HepG2 (cell line): ENCODE results near the gene ZFPM1. TPM values are rescaled to one million over a fixed set of nuclear protein-coding genes. Genes with fewer than 3 reads are reported as not detected.

Source experiments
- ATAC-seq: fragments of 200-7000 bp; cut with Tn5 transposase; 3 replicates; pipeline ENCODE4 v1.9.1; 2020; ENCODE audit warnings: mild to moderate bottlenecking, moderate library complexity
- BruUV-seq: library from RNA; stranded (reverse); fragments of 400-500 nt; replicated peaks from 2 replicates; lab custom pipeline; 2021; lab: Mats Ljungman, UMichigan
- CTCF ChIA-PET: fragments of 300-600 bp; formaldehyde crosslinking; extraction: SDS; loops from one replicate; lab custom pipeline; 2021; ENCODE audit warnings: low total read pairs, inconsistent platforms, low intra/inter-chr PET ratio; lab: Yijun Ruan, JAX
- POLR2A ChIA-PET: fragments of 350-600 bp; sonication (Branson Sonifier 250); formaldehyde crosslinking; loops from one replicate; lab custom pipeline; 2020; ENCODE audit warnings: antibody characterized with exemption, inconsistent platforms; lab: Yijun Ruan, JAX
- DNase-seq: peaks from one replicate; pipeline ENCODE4 v3.0.0-alpha.2; 2015; ENCODE audit warnings: low spot score
- FAIRE-seq: peaks from 3 replicates; lab custom pipeline; 2011; peaks lifted over from hg19 to GRCh38; lab: Jason Lieb, UNC
- H2AFZ ChIP-seq: one replicate; pipeline ENCODE4 v1.6.1; 2011; ENCODE audit warnings: low read length, inconsistent platforms
- H3K27ac ChIP-seq: fragments of 300-600 bp; 3 replicates; pipeline ENCODE4 v1.8.0; 2011; ENCODE audit warnings: mixed run types, mild to moderate bottlenecking, mixed read lengths, low read length, inconsistent platforms; ENCODE audit not compliant: insufficient read depth; ENCODE audit errors: extremely low read length
- H3K27me3 ChIP-seq, 2 experiments: fragments of 200-600 bp in 1 of 2; 2 replicates in 1 of 2; 3 replicates in 1 of 2; pipeline versions ENCODE4 v1.6.0 to v1.8.0; 2011; ENCODE audit warnings: low read length in 2 of 2, mild to moderate bottlenecking in 2 of 2, moderate library complexity in 2 of 2, inconsistent platforms in 1 of 2; ENCODE audit not compliant: insufficient read depth in 2 of 2, control insufficient read depth in 1 of 2
- H3K36me3 ChIP-seq, 2 experiments: fragments of 200-600 bp in 1 of 2; replicated peaks in 1 of 2; 2 replicates in 1 of 2; 3 replicates in 1 of 2; pipeline versions ENCODE4 v1.5.1 to v1.8.0; 2011; ENCODE audit warnings: low read length in 2 of 2, inconsistent platforms in 1 of 2; ENCODE audit not compliant: insufficient read depth in 2 of 2, control insufficient read depth in 1 of 2
- H3K4me1 ChIP-seq: 2 replicates; pipeline ENCODE4 v1.5.1; 2012; ENCODE audit warnings: low read length, inconsistent platforms; ENCODE audit not compliant: insufficient read depth
- H3K4me2 ChIP-seq: 2 replicates; pipeline ENCODE4 v1.6.0; 2011; ENCODE audit warnings: low read depth, low read length, inconsistent platforms
- H3K4me3 ChIP-seq, 3 experiments: fragments of 200-600 bp in 1 of 3; sonication (generic), shearing (Covaris generic) in 1 of 3; replicated peaks in 1 of 3; 2 replicates each; pipeline ENCODE4 v1.5.1; 2011 to 2016; ENCODE audit warnings: low read length in 3 of 3, inconsistent platforms in 2 of 3, low read depth in 2 of 3, mild to moderate bottlenecking in 2 of 3, control low read depth in 1 of 3, mixed read lengths in 1 of 3; ENCODE audit not compliant: insufficient read depth in 1 of 3
- H3K79me2 ChIP-seq: one replicate; pipeline ENCODE4 v1.6.1; 2011; ENCODE audit warnings: low read length, inconsistent platforms; ENCODE audit not compliant: insufficient read depth
- H3K9ac ChIP-seq: 2 replicates; pipeline ENCODE4 v1.6.0; 2011; ENCODE audit warnings: mild to moderate bottlenecking, low read depth, low read length, inconsistent platforms; ENCODE audit not compliant: insufficient read depth
- H3K9me3 ChIP-seq: 2 replicates; pipeline ENCODE4 v1.5.1; 2012; ENCODE audit warnings: mild to moderate bottlenecking, low read length
- H4K20me1 ChIP-seq: 2 replicates; pipeline ENCODE4 v1.6.0; 2011; ENCODE audit warnings: inconsistent platforms, mild to moderate bottlenecking, low read length, moderate library complexity; ENCODE audit not compliant: insufficient read depth
- ATF3 ChIP-seq: sonication (generic); formaldehyde crosslinking; IDR thresholded peaks from 2 replicates; pipeline ENCODE4 v1.4.0; 2020; ENCODE audit warnings: missing genetic modification reagents
- KDM4B ChIP-seq: sonication (generic); formaldehyde crosslinking; IDR thresholded peaks from 2 replicates; pipeline ENCODE4 v1.4.0; 2020; ENCODE audit warnings: missing genetic modification reagents
- MAF1 ChIP-seq: sonication (generic); formaldehyde crosslinking; IDR thresholded peaks from 2 replicates; pipeline ENCODE4 v1.5.0; 2020; ENCODE audit warnings: missing genetic modification reagents, borderline replicate concordance
- MNT ChIP-seq: fragments of 450-650 bp; IDR thresholded peaks from 2 replicates; pipeline ENCODE4 v1.6.1; 2016
- RBM39 ChIP-seq: fragments of 200-400 bp; formaldehyde crosslinking; IDR thresholded peaks from one replicate; pipeline ENCODE4 v1.6.1; 2018; ENCODE audit warnings: antibody characterized with exemption, mild to moderate bottlenecking, low read depth, low read length; ENCODE audit not compliant: poor library complexity, severe bottlenecking
- SIX1 ChIP-seq: sonication (generic); formaldehyde crosslinking; IDR thresholded peaks from 2 replicates; pipeline ENCODE4 v1.4.0; 2020; ENCODE audit warnings: missing genetic modification reagents, borderline replicate concordance
- SRF ChIP-seq: IDR thresholded peaks from 2 replicates; pipeline ENCODE4 v1.6.1; 2011; ENCODE audit warnings: mild to moderate bottlenecking, low read depth, low read length, moderate library complexity
- TCF7 ChIP-seq: sonication (generic); IDR thresholded peaks from 2 replicates; pipeline ENCODE4 v1.6.1; 2016; ENCODE audit warnings: antibody characterized with exemption, low read depth
- ZFP36 ChIP-seq: fragments of 150-350 bp; IDR thresholded peaks from 2 replicates; pipeline ENCODE4 v1.6.1; 2018; ENCODE audit warnings: borderline replicate concordance, low read length, low read depth; ENCODE audit not compliant: partially characterized antibody
- ZMYM3 ChIP-seq: sonication (generic); formaldehyde crosslinking; IDR thresholded peaks from 2 replicates; pipeline ENCODE4 v1.5.1; 2020; ENCODE audit warnings: mild to moderate bottlenecking, missing genetic modification reagents
- ZNF335 ChIP-seq: sonication (generic); formaldehyde crosslinking; IDR thresholded peaks from 2 replicates; pipeline ENCODE4 v1.4.0; 2020; ENCODE audit warnings: missing genetic modification reagents
- ZNF550 ChIP-seq: sonication (generic); formaldehyde crosslinking; IDR thresholded peaks from 2 replicates; pipeline ENCODE4 v1.4.0; 2020; ENCODE audit warnings: mild to moderate bottlenecking, missing genetic modification reagents, borderline replicate concordance
- ZNF687 ChIP-seq: sonication (generic); formaldehyde crosslinking; IDR thresholded peaks from 2 replicates; pipeline ENCODE4 v1.5.1; 2020; ENCODE audit warnings: mild to moderate bottlenecking, missing genetic modification reagents, moderate library complexity
- ZNF720 ChIP-seq: sonication (generic); formaldehyde crosslinking; IDR thresholded peaks from 2 replicates; pipeline ENCODE4 v1.4.0; 2020; ENCODE audit warnings: missing genetic modification reagents
- ZNF75D ChIP-seq: sonication (generic); formaldehyde crosslinking; IDR thresholded peaks from 2 replicates; pipeline ENCODE4 v1.8.1; 2023; ENCODE audit warnings: missing genetic modification reagents, mild to moderate bottlenecking, borderline replicate concordance
- ZNF768 ChIP-seq: sonication (generic); formaldehyde crosslinking; IDR thresholded peaks from 2 replicates; pipeline ENCODE4 v1.4.0; 2020; ENCODE audit warnings: missing genetic modification reagents
- WGBS: methylation state at CpG from one replicate; pipeline ENCODE4 v1.1.6; 2017; ENCODE audit warnings: low lambda C conversion rate; 5-methylcytosine and 5-hydroxymethylcytosine counted together
- in situ Hi-C: cut with HindIII; loops from 2 replicates; pipeline ENCODE4 v1.10.0; 2017; ENCODE audit warnings: low pct_unique_long_range_greater_than_20kb; ENCODE audit not compliant: extremely low pct_ligation_motif_present
- intact Hi-C: fragments of 100-400 bp; cut with micrococcal nuclease; formaldehyde crosslinking; loops from one replicate; pipeline ENCODE4 v1.10.0; 2022; ENCODE audit not compliant: unreplicated experiment
- polyA plus RNA-seq, 8 experiments: library from polyadenylated mRNA; depleted of rRNA in 3 of 8; stranded (reverse) in 7 of 8; unstranded in 1 of 8; fragments of >200 nt; fragmentation: Illumina TruSeq in 4 of 8; extraction: Trizol in 4 of 8; gene quantifications; 2 replicates each; pipeline versions ENCODE4 v1.2.1 to v1.2.3, GENCODE V29; 2011 to 2016; ENCODE audit warnings: low read depth in 4 of 8, missing spikeins in 1 of 8, mixed read lengths in 1 of 8; ENCODE audit not compliant: insufficient read depth in 1 of 8
- total RNA-seq, 5 experiments: library from RNA; depleted of rRNA; stranded (reverse); fragments of >200 nt; fragmentation: Illumina TruSeq; extraction: Trizol; gene quantifications; 2 replicates each; pipeline ENCODE4 v1.2.3, GENCODE V29; 2016; ENCODE audit warnings: low read depth in 1 of 5

Gene ZFPM1
- total and polyA plus RNA-seq, 2 of the 13 experiments (the other 11 are each of a cell fraction or from before 2014, with no cell fraction given) = 1.3 to 3.8 TPM

- in situ Hi-C loops = no loop called here
These were observed 41.0 kb upstream of the ZFPM1 start for GRCh38 chr16:88411951-88412576.

More at GRCh38 chr16:88411951-88412576, 41.0 kb upstream of the ZFPM1 start:
- H4K20me1 ChIP-seq = no peaks in the 10 kb centered on the region; the same call in 1 of the 2 replicates
- FAIRE-seq (no peak), ATAC-seq (no peak), DNase-seq (no peak)
- no peaks in the 10 kb centered on the region for H3K4me1 ChIP-seq
- peaks cover 24 to 67% of the 10 kb centered on the region in 2 experiments for H3K27me3 ChIP-seq
- ChIA-PET POLR2A (no interaction called here), CTCF (no interaction called here)
- intact Hi-C loops = no loop called here
- no peak overlapping the region for H3K4me2 ChIP-seq
- no peaks in the 10 kb centered on the region for H3K79me2 ChIP-seq
- H3K9me3 ChIP-seq = no peaks in the 10 kb centered on the region
- BruUV-seq = no TSS peak
- no peak overlapping the region for H3K9ac ChIP-seq
- no peaks in the 10 kb centered on the region for H3K36me3 ChIP-seq
- H2AFZ ChIP-seq = no peak overlapping the region
- no peak for TF ChIP-seq ZNF335 (CRISPR knock-in tag)
- peak; percentile 93 for TF ChIP-seq ZMYM3
- TF ChIP-seq ATF3 (CRISPR knock-in tag) = no peak
- TF ChIP-seq ZNF687 = no peak
- TF ChIP-seq ZNF550 = no peak
- no peak for TF ChIP-seq KDM4B
- TF ChIP-seq ZNF720 = no peak
- peak; percentile 100 for TF ChIP-seq ZNF768 (CRISPR knock-in tag)
- no peak for TF ChIP-seq SIX1
- no peak for TF ChIP-seq MNT
- TF ChIP-seq TCF7 = no peak
- TF ChIP-seq ZFP36 = peak; percentile 69
- TF ChIP-seq MAF1 = no peak
- no peak for TF ChIP-seq RBM39
- TF ChIP-seq SRF = no peak
- no peak for TF ChIP-seq ZNF75D (CRISPR knock-in tag)
- no peak overlapping the region for H3K27ac ChIP-seq
- 47% methylated on average over 13 of the region's 18 CpGs for WGBS
- H3K4me3 ChIP-seq = no peak overlapping the region
